C4-2B (cell line): ENCODE measurements around the gene MUC6.

Experiments
- ZFX ChIP-seq: fragments of 450-650 bp; IDR thresholded peaks from 2 replicates; pipeline ENCODE4 v1.6.1; 2017
- TF ChIP-seq, protein P1 (sequence below): fragments of 450-650 bp; conservative IDR thresholded peaks from 2 replicates; pipeline ENCODE4 v1.5.1; 2017; ENCODE audit warnings: mild to moderate bottlenecking

DNA sequence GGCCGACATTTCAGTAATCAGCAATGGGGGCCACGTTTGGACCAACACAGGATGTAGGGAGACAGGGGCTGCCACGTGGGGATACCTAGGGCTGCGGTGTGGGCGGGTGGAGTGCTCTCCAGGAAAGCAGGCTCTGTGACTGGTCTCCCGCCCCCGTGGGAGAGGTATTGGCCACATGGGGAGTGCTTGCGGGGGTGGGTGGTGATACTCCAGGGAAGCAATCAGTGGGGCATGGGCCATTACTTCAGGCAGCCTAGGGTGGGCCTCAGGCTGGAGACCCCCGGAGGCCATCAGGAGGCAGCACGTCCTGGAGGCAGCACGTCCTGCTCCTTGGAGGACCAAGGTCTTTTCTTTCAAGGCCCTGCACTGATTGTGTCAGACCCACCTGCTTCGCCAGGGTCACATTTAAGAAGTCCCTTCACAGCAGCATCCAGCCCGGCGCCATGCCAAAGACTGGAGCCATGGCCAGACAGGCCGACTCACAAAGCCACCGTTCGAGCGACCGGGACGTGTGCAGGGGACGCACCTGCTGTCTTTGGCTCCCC, 35.1 kb upstream of the MUC6 start:
- TF ChIP-seq, protein P1, sequence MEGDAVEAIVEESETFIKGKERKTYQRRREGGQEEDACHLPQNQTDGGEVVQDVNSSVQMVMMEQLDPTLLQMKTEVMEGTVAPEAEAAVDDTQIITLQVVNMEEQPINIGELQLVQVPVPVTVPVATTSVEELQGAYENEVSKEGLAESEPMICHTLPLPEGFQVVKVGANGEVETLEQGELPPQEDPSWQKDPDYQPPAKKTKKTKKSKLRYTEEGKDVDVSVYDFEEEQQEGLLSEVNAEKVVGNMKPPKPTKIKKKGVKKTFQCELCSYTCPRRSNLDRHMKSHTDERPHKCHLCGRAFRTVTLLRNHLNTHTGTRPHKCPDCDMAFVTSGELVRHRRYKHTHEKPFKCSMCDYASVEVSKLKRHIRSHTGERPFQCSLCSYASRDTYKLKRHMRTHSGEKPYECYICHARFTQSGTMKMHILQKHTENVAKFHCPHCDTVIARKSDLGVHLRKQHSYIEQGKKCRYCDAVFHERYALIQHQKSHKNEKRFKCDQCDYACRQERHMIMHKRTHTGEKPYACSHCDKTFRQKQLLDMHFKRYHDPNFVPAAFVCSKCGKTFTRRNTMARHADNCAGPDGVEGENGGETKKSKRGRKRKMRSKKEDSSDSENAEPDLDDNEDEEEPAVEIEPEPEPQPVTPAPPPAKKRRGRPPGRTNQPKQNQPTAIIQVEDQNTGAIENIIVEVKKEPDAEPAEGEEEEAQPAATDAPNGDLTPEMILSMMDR, result no peak
- TF ChIP-seq ZFX, result no peak
